Naive thymus-derived CD4-positive, alpha-beta T cell (primary cell): ENCODE measurements around the gene HIC1. TPM values are rescaled to one million over a fixed set of nuclear protein-coding genes. Genes with fewer than 3 reads are reported as not detected.

Experiments
- ATAC-seq: fragments of 150-1000 bp; cut with Tn5 transposase; 2 replicates; pipeline ENCODE4 v1.10.0; 2021; ENCODE audit warnings: mild to moderate bottlenecking, moderate library complexity
- CTCF ChIA-PET: fragments of 350-600 bp; sonication (Branson Sonifier 250); formaldehyde crosslinking; loops from one replicate; lab custom pipeline; 2021; ENCODE audit warnings: antibody characterized with exemption; lab: Charles Lee
- POLR2A ChIA-PET: fragments of 350-600 bp; sonication (Branson Sonifier 250); formaldehyde crosslinking; loops from one replicate; lab custom pipeline; 2021; ENCODE audit warnings: antibody characterized with exemption, inconsistent platforms; lab: Charles Lee
- DNase-seq, 9 donors: peaks; one replicate each; pipeline versions ENCODE4 v3.0.0 to v3.0.0-alpha.2; 2020 to 2022; ENCODE audit warnings: mixed read lengths in 1 of 9
- H3K27ac ChIP-seq: one replicate; pipeline ENCODE4 v1.7.0; 2013; ENCODE audit warnings: mild to moderate bottlenecking, low read depth, low read length, moderate library complexity
- H3K27me3 ChIP-seq, 2 donors: one replicate each; pipeline ENCODE4 v1.7.0; 2013; ENCODE audit warnings: low read length in 2 of 2, mild to moderate bottlenecking in 2 of 2, moderate library complexity in 2 of 2; ENCODE audit not compliant: control insufficient read depth in 2 of 2, insufficient read depth in 2 of 2
- H3K36me3 ChIP-seq, 3 experiments: 1 replicate in 2 of 3; 2 replicates in 1 of 3; pipeline ENCODE4 v1.7.0; 2013; ENCODE audit warnings: low read length in 3 of 3, mild to moderate bottlenecking in 3 of 3, moderate library complexity in 1 of 3; ENCODE audit not compliant: insufficient read depth in 3 of 3, control insufficient read depth in 2 of 3
- H3K4me1 ChIP-seq, 2 donors: one replicate each; pipeline ENCODE4 v1.7.0; 2013; ENCODE audit warnings: low read length in 2 of 2, mild to moderate bottlenecking in 2 of 2, moderate library complexity in 1 of 2; ENCODE audit not compliant: control insufficient read depth in 2 of 2, insufficient read depth in 2 of 2
- H3K4me3 ChIP-seq: 2 replicates; pipeline ENCODE4 v1.7.0; 2013; ENCODE audit warnings: mild to moderate bottlenecking, low read length
- H3K9me3 ChIP-seq, 3 experiments: 1 replicate in 2 of 3; 2 replicates in 1 of 3; pipeline ENCODE4 v1.7.0; 2013; ENCODE audit warnings: low read length in 3 of 3; ENCODE audit not compliant: control insufficient read depth in 2 of 3
- H3K27ac Mint-ChIP-seq, 9 donors: one replicate each; pipeline ENCODE4 v1.8.0; 2020 to 2022; ENCODE audit warnings: mixed read lengths in 9 of 9, mild to moderate bottlenecking in 8 of 9, moderate library complexity in 5 of 9, inconsistent platforms in 2 of 9
- H3K27me3 Mint-ChIP-seq, 5 donors: one replicate each; pipeline ENCODE4 v1.8.0; 2021 to 2022; ENCODE audit warnings: mixed read lengths in 5 of 5, mild to moderate bottlenecking in 1 of 5
- H3K36me3 Mint-ChIP-seq, 5 donors: one replicate each; pipeline ENCODE4 v1.8.0; 2020 to 2022; ENCODE audit warnings: mixed read lengths in 5 of 5, mild to moderate bottlenecking in 3 of 5, inconsistent platforms in 1 of 5
- H3K4me1 Mint-ChIP-seq, 7 donors: one replicate each; pipeline ENCODE4 v1.8.0; 2020 to 2022; ENCODE audit warnings: mixed read lengths in 7 of 7, mild to moderate bottlenecking in 3 of 7, inconsistent platforms in 1 of 7
- H3K4me3 Mint-ChIP-seq, 10 donors: one replicate each; pipeline ENCODE4 v1.8.0; 2020 to 2022; ENCODE audit warnings: mild to moderate bottlenecking in 10 of 10, mixed read lengths in 10 of 10, moderate library complexity in 6 of 10, inconsistent platforms in 2 of 10
- H3K9me3 Mint-ChIP-seq, 11 donors: one replicate each; pipeline ENCODE4 v1.8.0; 2020 to 2022; ENCODE audit warnings: mixed read lengths in 11 of 11, mild to moderate bottlenecking in 4 of 11, inconsistent platforms in 1 of 11, moderate library complexity in 1 of 11
- intact Hi-C, 2 donors: fragments of 100-400 bp; cut with micrococcal nuclease; formaldehyde crosslinking; loops; one replicate each; pipeline ENCODE4 v1.15.1; 2023
- polyA plus RNA-seq, 2 donors: library from polyadenylated mRNA; unstranded; fragments of 300-500 nt; fragmentation: Illumina TruSeq; gene quantifications; one replicate each; pipeline ENCODE4 v1.2.3, GENCODE V29; 2021
- total RNA-seq, 6 experiments: library from RNA in 5 of 6; stranded (reverse) in 5 of 6; gene quantifications; 1 replicate in 5 of 6; 2 replicates in 1 of 6; pipeline ENCODE4 v1.2.3 and lab custom pipeline; 2021 to 2026

The HIC1 gene
- total and polyA plus RNA-seq, 7 experiments from 2014 or later = 0.56 to 128 (median 1.7) TPM

DNA sequence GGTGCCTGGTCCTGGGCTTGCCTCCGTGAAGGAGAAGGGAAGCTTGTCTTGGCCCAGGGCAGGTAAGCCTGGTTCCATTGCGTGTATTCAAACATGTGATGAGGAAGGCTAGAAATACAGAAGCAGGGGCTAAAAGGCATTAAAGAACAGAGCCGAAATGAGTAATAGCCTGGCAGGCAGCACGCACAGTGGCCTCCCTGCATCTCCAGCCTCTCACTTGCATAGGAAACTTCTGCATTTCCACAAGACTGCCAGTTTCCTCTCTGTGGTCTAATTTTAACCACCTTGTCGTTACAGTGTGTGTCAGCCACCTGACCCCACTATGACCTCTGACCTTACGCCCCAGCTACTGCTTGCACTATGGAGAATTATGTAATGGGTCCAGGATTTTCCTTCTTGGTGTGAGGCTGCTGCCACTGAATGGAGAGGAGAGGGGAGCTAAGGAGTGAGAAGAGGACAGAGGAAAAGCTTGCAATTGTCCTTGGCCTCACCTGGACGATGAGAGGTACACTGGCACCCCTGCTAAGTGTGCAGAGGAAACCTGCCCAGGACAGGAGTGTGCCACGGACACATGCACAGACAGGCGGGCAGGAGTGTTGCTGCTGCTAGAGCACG lies 32.8 kb downstream of the HIC1 start:
- H3K27me3 Mint-ChIP-seq = no peaks in the 10 kb centered on the region
- peaks cover 28 to 30% of the 10 kb centered on the region in 2 donors for H3K4me1 ChIP-seq
- POLR2A ChIA-PET = no interaction called here
- H3K36me3 ChIP-seq = peaks cover 0 to 43% (median 0%) of the 10 kb centered on the region in 3 experiments
- peaks cover 39 to 85% (median 55%) of the 10 kb centered on the region in 7 donors for H3K4me1 Mint-ChIP-seq
- H3K27ac ChIP-seq = no peak overlapping the region
- H3K4me3 ChIP-seq = no peak overlapping the region
- intact Hi-C loops = loop anchor here (1.0 to 2.0 kb wide), 2 partner anchors 17 to 33 kb away; partner anchors contain the start of gene HIC1 (in 1 of the 2)
- no peaks in the 10 kb centered on the region for H3K9me3 ChIP-seq
- ATAC-seq (peak; percentile 70), DNase-seq (peak in 1 of 9 donors; percentile 55)
- H3K27me3 ChIP-seq = no peaks in the 10 kb centered on the region
- CTCF ChIA-PET = interaction anchor here (0.6 to 0.7 kb wide), 2 partner anchors 30 to 158 kb away, joined by 3 read pairs; no protein-coding TSS in a partner anchor
- H3K4me3 Mint-ChIP-seq = peak overlapping the region; percentile 14 to 91 (median 36)
- peaks cover 17 to 46% (median 25%) of the 10 kb centered on the region in 5 donors for H3K36me3 Mint-ChIP-seq
- peak overlapping the region in 6 of 9 donors; percentile 48 to 94 (median 68) for H3K27ac Mint-ChIP-seq
- no peaks in the 10 kb centered on the region for H3K9me3 Mint-ChIP-seq

DNA sequence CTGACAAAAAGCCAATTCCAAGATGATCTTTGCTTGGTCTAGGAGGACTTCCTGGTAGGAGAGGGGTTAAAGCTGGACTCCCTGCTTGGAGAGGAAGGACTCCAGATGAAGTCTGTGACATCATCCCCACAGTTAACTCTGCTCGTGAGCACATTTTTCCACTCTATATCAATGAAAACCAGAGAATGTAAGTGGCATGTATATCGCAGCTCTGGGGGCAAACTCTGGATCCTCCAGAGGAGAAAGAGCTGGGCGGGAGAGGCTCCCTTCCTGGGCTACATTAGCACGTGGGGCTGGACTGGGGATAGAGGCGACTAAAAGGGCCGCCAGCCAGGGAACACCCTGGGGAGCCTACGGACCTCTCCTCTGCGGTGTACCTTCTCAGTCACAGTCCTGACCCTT lies 34.1 kb downstream of the HIC1 start:
- DNase-seq = no peak
- Mint-ChIP-seq H3K27ac (peak overlapping the region; percentile 89 to 97 (median 95)), H3K4me3 (peak overlapping the region; percentile 91 to 99 (median 96)), H3K9me3 (no peaks in the 10 kb centered on the region), H3K4me1 (peaks cover 35 to 82% (median 53%) of the 10 kb centered on the region in 7 donors), H3K27me3 (no peaks in the 10 kb centered on the region), H3K36me3 (peaks cover 13 to 33% (median 18%) of the 10 kb centered on the region in 5 donors)
- intact Hi-C loops = loop anchor here (1.0 to 2.0 kb wide), 4 partner anchors 12 to 127 kb away; partner anchors contain the start of gene HIC1 (in 1 of the 2)
- peaks cover 28 to 30% of the 10 kb centered on the region in 2 donors for H3K4me1 ChIP-seq
- ChIA-PET POLR2A (interaction anchor here (0.6 to 1.3 kb wide), 5 partner anchors 13 to 310 kb away, joined by 3 to 7 read pairs (median 4); no protein-coding TSS in a partner anchor), CTCF (interaction anchor here (3.1 kb wide), 1 partner anchor 156 kb away, joined by 12 read pairs; no protein-coding TSS in a partner anchor)
- ATAC-seq = peak; percentile 12
- H3K36me3 ChIP-seq = peaks cover 0 to 32% (median 0%) of the 10 kb centered on the region in 3 experiments
- H3K27ac ChIP-seq = peak overlapping the region; percentile 69
- peak overlapping the region; percentile 87 for H3K4me3 ChIP-seq
- H3K27me3 ChIP-seq = no peaks in the 10 kb centered on the region
- H3K9me3 ChIP-seq = no peaks in the 10 kb centered on the region

DNA sequence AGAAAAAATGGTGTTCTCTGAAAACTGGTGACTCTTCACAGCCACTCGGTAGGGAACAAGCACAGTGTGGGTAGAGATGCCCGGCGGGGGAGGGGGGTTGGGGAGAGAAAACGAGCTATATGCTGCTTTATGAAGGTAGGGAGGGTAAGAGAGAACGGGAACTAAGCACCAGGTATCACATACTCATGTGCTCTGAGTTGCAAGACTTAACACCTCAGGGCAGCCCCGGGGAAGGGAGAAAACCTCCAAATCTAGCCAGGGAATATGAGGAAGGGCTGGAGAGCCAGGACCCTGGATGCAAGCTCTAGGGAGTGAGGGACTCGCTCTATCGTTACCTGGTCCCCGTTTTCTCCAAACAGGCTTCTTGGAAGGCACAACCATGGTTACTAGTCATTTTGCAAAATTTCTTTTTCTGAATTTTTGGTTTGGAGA lies 35.3 kb downstream of the HIC1 start:
- POLR2A ChIA-PET = interaction anchor here (0.7 to 1.7 kb wide), 3 partner anchors 21 to 175 kb away, joined by 3 to 5 read pairs (median 5); no protein-coding TSS in a partner anchor
- DNase-seq (peak in 6 of 9 donors; percentile 3 to 34 (median 14)), ATAC-seq (peak; percentile 42)
- Mint-ChIP-seq H3K27ac (peak overlapping the region; percentile 89 to 97 (median 95)), H3K9me3 (no peaks in the 10 kb centered on the region), H3K4me3 (peak overlapping the region; percentile 91 to 99 (median 96)), H3K4me1 (peaks cover 29 to 75% (median 53%) of the 10 kb centered on the region in 7 donors), H3K27me3 (no peaks in the 10 kb centered on the region), H3K36me3 (peaks cover 8 to 23% (median 13%) of the 10 kb centered on the region in 5 donors)
- CTCF ChIA-PET = interaction anchor here (0.5 to 3.1 kb wide), 3 partner anchors 14 to 175 kb away, joined by 3 to 12 read pairs (median 3); no protein-coding TSS in a partner anchor
- Histone ChIP-seq H3K27ac (peak overlapping the region; percentile 69), H3K4me3 (peak overlapping the region; percentile 87), H3K27me3 (no peaks in the 10 kb centered on the region), H3K4me1 (peaks cover 28 to 30% of the 10 kb centered on the region in 2 donors), H3K9me3 (no peaks in the 10 kb centered on the region), H3K36me3 (peaks cover 0 to 20% (median 0%) of the 10 kb centered on the region in 3 experiments)
- intact Hi-C loops = no loop called here

DNA sequence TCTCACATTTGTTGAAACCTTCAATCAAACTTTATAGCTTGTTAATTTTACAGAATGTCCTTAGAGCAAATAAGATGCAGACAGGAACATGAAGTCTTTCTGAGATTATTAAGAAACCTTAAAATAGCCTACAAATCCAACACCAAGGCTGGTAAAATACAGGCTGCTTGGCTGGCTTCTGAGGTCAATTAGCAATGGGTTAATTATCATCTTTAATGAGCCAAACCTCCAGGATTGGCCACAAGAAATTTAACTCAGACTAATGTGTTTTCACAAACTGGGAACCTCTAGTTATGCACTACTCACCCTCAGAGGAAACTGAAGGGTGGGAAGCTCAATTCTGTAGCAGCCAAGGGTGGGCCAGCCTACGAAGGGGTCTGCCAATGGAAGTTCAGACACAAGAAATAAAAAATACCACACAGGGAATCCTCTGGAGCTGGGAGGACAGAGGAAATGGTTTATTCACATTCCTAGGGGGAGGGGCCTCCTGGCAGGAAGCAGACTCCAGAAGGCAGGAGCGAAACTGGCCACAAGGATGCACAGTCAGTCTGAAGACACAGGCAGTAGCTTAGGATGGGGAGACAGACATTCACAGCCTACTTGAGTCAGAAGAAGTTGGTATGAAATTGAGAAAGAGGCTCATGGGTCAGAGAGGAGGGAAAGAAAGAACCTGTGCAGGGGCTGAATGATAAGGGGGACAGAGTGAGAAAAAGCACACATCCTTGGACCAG lies 36.1 kb downstream of the HIC1 start:
- H3K27ac Mint-ChIP-seq = peak overlapping the region; percentile 27 to 97 (median 95)
- ChIA-PET CTCF (interaction anchor here (0.5 to 3.1 kb wide), 6 partner anchors 15 to 857 kb away, joined by 3 to 12 read pairs (median 3); no protein-coding TSS in a partner anchor), POLR2A (interaction anchor here (1.5 to 1.7 kb wide), 2 partner anchors 21 to 174 kb away, joined by 3 to 5 read pairs; no protein-coding TSS in a partner anchor)
- no peak for ATAC-seq
- Histone ChIP-seq H3K4me3 (no peak overlapping the region), H3K27ac (peak overlapping the region; percentile 69), H3K36me3 (peaks cover 0 to 13% (median 0%) of the 10 kb centered on the region in 3 experiments), H3K27me3 (no peaks in the 10 kb centered on the region), H3K4me1 (peaks cover 28 to 30% of the 10 kb centered on the region in 2 donors), H3K9me3 (no peaks in the 10 kb centered on the region)
- intact Hi-C loops = no loop called here
- peaks cover 6 to 19% (median 9%) of the 10 kb centered on the region in 5 donors for H3K36me3 Mint-ChIP-seq
- DNase-seq = no peak
- peak overlapping the region; percentile 91 to 99 (median 96) for H3K4me3 Mint-ChIP-seq
- H3K27me3 Mint-ChIP-seq = no peaks in the 10 kb centered on the region
- H3K9me3 Mint-ChIP-seq = no peaks in the 10 kb centered on the region
- H3K4me1 Mint-ChIP-seq = peaks cover 28 to 76% (median 53%) of the 10 kb centered on the region in 7 donors

DNA sequence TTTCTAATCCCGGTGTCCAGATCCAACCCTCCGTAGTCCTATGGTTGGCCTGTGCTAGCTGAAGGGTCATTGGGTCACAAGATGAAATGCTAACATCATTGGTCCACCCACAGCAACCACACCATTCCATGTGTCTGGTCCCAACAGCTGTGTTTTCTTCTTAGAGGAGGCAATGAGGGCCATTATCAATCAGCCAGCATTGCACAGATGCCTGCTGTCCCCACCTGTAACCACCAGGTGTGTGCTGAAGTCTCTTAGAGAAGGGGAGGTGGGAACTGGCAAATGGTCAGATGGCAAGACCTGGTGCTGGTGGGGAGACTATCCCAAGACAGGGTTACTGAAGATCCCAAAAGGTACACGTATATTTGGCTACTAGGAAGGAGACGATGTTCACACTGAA lies 37.4 kb downstream of the HIC1 start:
- Mint-ChIP-seq H3K4me1 (peaks cover 28 to 69% (median 52%) of the 10 kb centered on the region in 7 donors), H3K36me3 (peaks cover 4 to 23% (median 6%) of the 10 kb centered on the region in 5 donors), H3K27ac (peak overlapping the region in 8 of 9 donors; percentile 9 to 77 (median 50)), H3K27me3 (no peaks in the 10 kb centered on the region), H3K4me3 (peak overlapping the region in 6 of 10 donors; percentile 2 to 66 (median 26)), H3K9me3 (no peaks in the 10 kb centered on the region)
- POLR2A ChIA-PET = no interaction called here
- DNase-seq (no peak), ATAC-seq (no peak)
- no peaks in the 10 kb centered on the region for H3K9me3 ChIP-seq
- no peak overlapping the region for H3K27ac ChIP-seq
- CTCF ChIA-PET = interaction anchor here (0.6 to 1.0 kb wide), 2 partner anchors 152 to 191 kb away, joined by 3 read pairs; no protein-coding TSS in a partner anchor
- H3K27me3 ChIP-seq = no peaks in the 10 kb centered on the region
- H3K4me1 ChIP-seq = peaks cover 27 to 30% of the 10 kb centered on the region in 2 donors
- peaks cover 0 to 6% (median 0%) of the 10 kb centered on the region in 3 experiments for H3K36me3 ChIP-seq
- no peak overlapping the region for H3K4me3 ChIP-seq
- intact Hi-C loops = no loop called here

DNA sequence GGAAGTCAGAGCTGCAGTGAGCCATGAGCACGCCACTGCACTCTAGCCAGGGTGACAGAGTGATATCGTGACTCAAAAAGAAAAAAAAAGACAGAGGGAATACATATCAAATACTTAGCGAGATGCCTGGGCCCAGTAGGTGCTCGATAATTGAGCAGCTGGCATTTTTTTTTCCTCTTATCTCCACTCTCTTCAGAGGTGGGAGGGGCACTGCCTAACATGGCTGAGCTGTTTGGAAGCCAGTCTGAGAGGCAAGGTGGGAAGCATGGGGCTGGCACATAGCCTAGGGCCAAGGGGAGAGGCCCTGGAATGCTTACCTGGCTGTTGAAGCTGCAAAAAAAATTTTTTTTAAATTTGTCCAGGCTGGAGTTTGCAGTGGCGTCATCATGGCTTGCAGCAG lies 38.4 kb downstream of the HIC1 start:
- Histone ChIP-seq H3K4me3 (no peak overlapping the region), H3K27me3 (no peaks in the 10 kb centered on the region), H3K4me1 (peaks cover 16 to 19% of the 10 kb centered on the region in 2 donors), H3K36me3 (peaks cover 0 to 6% (median 0%) of the 10 kb centered on the region in 3 experiments), H3K27ac (no peak overlapping the region), H3K9me3 (no peaks in the 10 kb centered on the region)
- Mint-ChIP-seq H3K36me3 (peaks cover 4 to 24% (median 6%) of the 10 kb centered on the region in 5 donors), H3K27ac (peak overlapping the region in 6 of 9 donors; percentile 48 to 86 (median 65)), H3K4me3 (peak overlapping the region in 2 of 10 donors; percentile 39 to 40), H3K4me1 (peaks cover 23 to 69% (median 44%) of the 10 kb centered on the region in 7 donors), H3K9me3 (no peaks in the 10 kb centered on the region), H3K27me3 (no peaks in the 10 kb centered on the region)
- DNase-seq = no peak
- ChIA-PET CTCF (no interaction called here), POLR2A (interaction anchor here (0.6 kb wide), 1 partner anchor 144 kb away, joined by 3 read pairs; no protein-coding TSS in a partner anchor)
- no peak for ATAC-seq
- intact Hi-C loops = no loop called here
